ENCODE data around the gene MKLN1. TPM values are rescaled to one million over a fixed set of nuclear protein-coding genes. Genes with fewer than 3 reads are reported as not detected.
"Not testable (repeated sequence)": the region's sequence is repeated elsewhere in the genome, so short reads cannot be mapped to it uniquely, and the experiment has no call there.

MKLN1 gene
- total RNA-seq, 1 donor from 2014 or later, result 15.2 TPM

GRCh38 chr7:131327049-131327625 lies 539 bp upstream of the MKLN1 start:
- peak overlapping the region; percentile 94 for H3K4me3 ChIP-seq (ENCODE audit: low read depth, low read length)
- DNase-seq (ENCODE audit: low read depth), result no peak
- no peak for TF ChIP-seq CTCF (conservative IDR thresholded peaks at IDR 0.05; ENCODE audit: low read depth, low read length)

- DNase-seq (ENCODE audit: low read depth), result no peak
- TF ChIP-seq CTCF (conservative IDR thresholded peaks at IDR 0.05; ENCODE audit: low read depth, low read length), result no peak
- H3K4me3 ChIP-seq (ENCODE audit: low read depth, low read length), result peak overlapping the region; percentile 94
These were observed 900 bp downstream of the MKLN1 start for GRCh38 chr7:131328377-131329175.

GRCh38 chr7:131329176-131329570 lies 1.5 kb downstream of the MKLN1 start:
- peak overlapping the region; percentile 94 for H3K4me3 ChIP-seq (ENCODE audit: low read depth, low read length)
- TF ChIP-seq CTCF (conservative IDR thresholded peaks at IDR 0.05; ENCODE audit: low read depth, low read length), result no peak
- no peak for DNase-seq (ENCODE audit: low read depth)

GRCh38 chr7:131330299-131330698 lies 2.6 kb downstream of the MKLN1 start:
- no peak for DNase-seq (ENCODE audit: low read depth)
- H3K4me3 ChIP-seq (ENCODE audit: low read depth, low read length), result peak overlapping the region; percentile 18
- no peak for TF ChIP-seq CTCF (conservative IDR thresholded peaks at IDR 0.05; ENCODE audit: low read depth, low read length)

- no peak for TF ChIP-seq CTCF (conservative IDR thresholded peaks at IDR 0.05; ENCODE audit: low read depth, low read length)
- no peak for DNase-seq (ENCODE audit: low read depth)
- no peak overlapping the region for H3K4me3 ChIP-seq (ENCODE audit: low read depth, low read length)
These were observed 4.1 kb downstream of the MKLN1 start for GRCh38 chr7:131331806-131332205.

GRCh38 chr7:131332729-131333128 lies 5.1 kb downstream of the MKLN1 start:
- DNase-seq (ENCODE audit: low read depth); H3K4me3 ChIP-seq (ENCODE audit: low read depth, low read length): not testable (repeated sequence)

- DNase-seq (ENCODE audit: low read depth), result no peak
- no peak overlapping the region for H3K4me3 ChIP-seq (ENCODE audit: low read depth, low read length)
- TF ChIP-seq CTCF (conservative IDR thresholded peaks at IDR 0.05; ENCODE audit: low read depth, low read length), result no peak
These were observed 8.1 kb downstream of the MKLN1 start for GRCh38 chr7:131335639-131336381.
